Neuronal stem cell (in vitro differentiated cells): Measurements from ENCODE around the gene RGS6.

Experiments used
- DNase-seq: peaks from one replicate; pipeline ENCODE4 v3.0.0-alpha.2; 2013; ENCODE audit warnings: low spot score
- H2AFZ ChIP-seq: one replicate; pipeline ENCODE4 v1.6.1; 2013; ENCODE audit warnings: mild to moderate bottlenecking, low read length, inconsistent platforms
- H2AK5ac ChIP-seq: 2 replicates; pipeline ENCODE4 v1.6.1; 2013; ENCODE audit warnings: low read depth, mild to moderate bottlenecking, inconsistent platforms, low read length, moderate library complexity, mixed read lengths
- H2BK120ac ChIP-seq: 2 replicates; pipeline ENCODE4 v1.6.1; 2013; ENCODE audit warnings: low read depth, mild to moderate bottlenecking, inconsistent platforms, low read length, moderate library complexity, mixed read lengths
- H2BK12ac ChIP-seq: one replicate; pipeline ENCODE4 v1.6.1; 2013; ENCODE audit warnings: low read length, inconsistent platforms
- H2BK15ac ChIP-seq: 2 replicates; pipeline ENCODE4 v1.6.1; 2013; ENCODE audit warnings: mild to moderate bottlenecking, low read length, inconsistent platforms, mixed read lengths
- H2BK5ac ChIP-seq: one replicate; pipeline ENCODE4 v1.6.1; 2013; ENCODE audit warnings: inconsistent platforms, mild to moderate bottlenecking, low read length, moderate library complexity
- H3K14ac ChIP-seq: one replicate; pipeline ENCODE4 v1.6.1; 2013; ENCODE audit warnings: low read length, inconsistent platforms
- H3K18ac ChIP-seq: 2 replicates; pipeline ENCODE4 v1.6.1; 2013; ENCODE audit warnings: low read length, inconsistent platforms
- H3K23ac ChIP-seq: 2 replicates; pipeline ENCODE4 v1.6.1; 2013; ENCODE audit warnings: low read depth, mild to moderate bottlenecking, mixed read lengths, low read length, inconsistent platforms; ENCODE audit not compliant: poor library complexity
- H3K27ac ChIP-seq: replicated peaks from 3 replicates; pipeline ENCODE4 v1.5.1; 2013; ENCODE audit warnings: low read length, inconsistent platforms
- H3K27me3 ChIP-seq, 3 experiments: 2 replicates each; pipeline ENCODE4 v1.6.1; 2013; ENCODE audit warnings: low read length in 3 of 3, mild to moderate bottlenecking in 2 of 3, inconsistent platforms in 1 of 3, low read depth in 1 of 3, mixed read lengths in 1 of 3, moderate library complexity in 1 of 3; ENCODE audit not compliant: control insufficient read depth in 3 of 3, insufficient read depth in 3 of 3
- H3K36me3 ChIP-seq, 2 donors: replicated peaks in 1 of 2; 2 replicates each; pipeline ENCODE4 v1.6.1; 2013; ENCODE audit warnings: low read length in 2 of 2; ENCODE audit not compliant: control insufficient read depth in 2 of 2, insufficient read depth in 2 of 2
- H3K4ac ChIP-seq: 2 replicates; pipeline ENCODE4 v1.6.1; 2013; ENCODE audit warnings: inconsistent platforms, mild to moderate bottlenecking, low read length, moderate library complexity
- H3K4me1 ChIP-seq, 2 donors: 1 replicate in 1 of 2; 2 replicates in 1 of 2; pipeline ENCODE4 v1.6.1; 2013; ENCODE audit warnings: low read length in 2 of 2, low read depth in 1 of 2; ENCODE audit not compliant: control insufficient read depth in 2 of 2, insufficient read depth in 1 of 2
- H3K4me2 ChIP-seq: one replicate; pipeline ENCODE4 v1.6.1; 2013; ENCODE audit warnings: mild to moderate bottlenecking, low read length, inconsistent platforms; ENCODE audit not compliant: insufficient read depth, poor library complexity, severe bottlenecking
- H3K4me3 ChIP-seq, 2 donors: 2 replicates each; pipeline ENCODE4 v1.5.1; 2013; ENCODE audit warnings: low read length in 2 of 2, mild to moderate bottlenecking in 2 of 2, inconsistent platforms in 1 of 2, moderate library complexity in 1 of 2
- H3K79me1 ChIP-seq: one replicate; pipeline ENCODE4 v1.6.1; 2013; ENCODE audit warnings: low read depth, mild to moderate bottlenecking, inconsistent platforms, low read length, moderate library complexity
- H3K9ac ChIP-seq: one replicate; pipeline ENCODE4 v1.6.1; 2013; ENCODE audit warnings: mild to moderate bottlenecking, low read depth, low read length, inconsistent platforms; ENCODE audit not compliant: poor library complexity
- H3K9me3 ChIP-seq, 2 donors: replicated peaks in 1 of 2; 2 replicates each; pipeline versions ENCODE3 to v1.6.1; 2013; ENCODE audit warnings: low read length in 2 of 2, mild to moderate bottlenecking in 2 of 2, inconsistent platforms in 1 of 2, low read depth in 1 of 2, mixed read lengths in 1 of 2, moderate library complexity in 1 of 2; ENCODE audit not compliant: control insufficient read depth in 2 of 2, insufficient read depth in 1 of 2
- H4K8ac ChIP-seq: one replicate; pipeline ENCODE4 v1.6.1; 2013; ENCODE audit warnings: low read depth, mild to moderate bottlenecking, inconsistent platforms, low read length, moderate library complexity
- H4K91ac ChIP-seq: one replicate; pipeline ENCODE4 v1.6.1; 2013; ENCODE audit warnings: low read length, low read depth, mild to moderate bottlenecking, inconsistent platforms; ENCODE audit not compliant: poor library complexity
- WGBS, 2 donors: extraction: QIAGEN DNeasy Blood & Tissue Kit; methylation state at CpG; one replicate each; pipeline ENCODE4 v1.1.7; 2013; ENCODE audit warnings: missing lambda C conversion rate in 2 of 2, mixed read lengths in 1 of 2; ENCODE audit not compliant: insufficient read length in 2 of 2, insufficient replicate concordance in 1 of 2; ENCODE audit errors: extremely low coverage in 2 of 2; 5-methylcytosine and 5-hydroxymethylcytosine counted together

RGS6 gene

GRCh38 chr14:72464226-72464625, 532.0 kb downstream of the RGS6 start:
- no peak for DNase-seq
- H2BK15ac ChIP-seq = no peak overlapping the region
- H2AK5ac ChIP-seq = no peak overlapping the region
- no peak overlapping the region for H3K14ac ChIP-seq
- H3K27ac ChIP-seq = no peak overlapping the region
- H2BK12ac ChIP-seq = no peak overlapping the region
- H4K8ac ChIP-seq = no peak overlapping the region
- no peak overlapping the region for H4K91ac ChIP-seq
- no peak overlapping the region for H3K4me3 ChIP-seq
- no peak overlapping the region for H3K9ac ChIP-seq
- H3K9me3 ChIP-seq = peaks cover 2 to 18% of the 10 kb centered on the region in 2 donors
- H3K79me1 ChIP-seq = no peaks in the 10 kb centered on the region
- H2BK120ac ChIP-seq = no peak overlapping the region
- no peak overlapping the region for H3K18ac ChIP-seq
- H3K23ac ChIP-seq = no peak overlapping the region
- no peak overlapping the region for H2AFZ ChIP-seq
- no peaks in the 10 kb centered on the region for H3K27me3 ChIP-seq
- H3K4me2 ChIP-seq = no peak overlapping the region
- H3K36me3 ChIP-seq = no peaks in the 10 kb centered on the region
- no peak overlapping the region for H3K4ac ChIP-seq
- H3K4me1 ChIP-seq = peaks cover 2 to 5% of the 10 kb centered on the region in 2 donors
- no CpG with 5 or more reads among the region's 3 CpGs for WGBS, 2 donors
- H2BK5ac ChIP-seq = no peak overlapping the region

GRCh38 chr14:72466325-72466724, 534.1 kb downstream of the RGS6 start:
- no peaks in the 10 kb centered on the region for H3K27me3 ChIP-seq
- no peak overlapping the region for H3K4me3 ChIP-seq

GRCh38 chr14:72471346-72471745, 539.1 kb downstream of the RGS6 start:
- Histone ChIP-seq H2BK15ac (no peak overlapping the region), H3K9me3 (peaks cover 2 to 11% of the 10 kb centered on the region in 2 donors), H2BK120ac (no peak overlapping the region), H4K91ac (no peak overlapping the region), H2BK5ac (no peak overlapping the region), H3K4me3 (no peak overlapping the region), H3K4me1 (peaks cover 0 to 6% of the 10 kb centered on the region in 2 donors), H2AK5ac (no peak overlapping the region), H3K79me1 (no peaks in the 10 kb centered on the region), H3K14ac (no peak overlapping the region), H3K9ac (no peak overlapping the region), H2AFZ (no peak overlapping the region), H3K23ac (no peak overlapping the region), H3K27ac (no peak overlapping the region), H3K27me3 (no peaks in the 10 kb centered on the region), H2BK12ac (no peak overlapping the region), H4K8ac (no peak overlapping the region), H3K4ac (no peak overlapping the region), H3K4me2 (no peak overlapping the region), H3K18ac (peak overlapping the region; percentile 15), H3K36me3 (no peaks in the 10 kb centered on the region)
- no peak for DNase-seq
- no CpG with 5 or more reads among the region's 6 CpGs for WGBS, 2 donors

More at GRCh38 chr14:72466325-72466724, 534.1 kb downstream of the RGS6 start:
- Histone ChIP-seq H3K4ac (no peak overlapping the region), H4K91ac (no peak overlapping the region), H3K9me3 (peaks cover 2 to 18% of the 10 kb centered on the region in 2 donors), H3K36me3 (no peaks in the 10 kb centered on the region), H2BK5ac (no peak overlapping the region), H3K23ac (no peak overlapping the region), H2BK15ac (no peak overlapping the region), H2AK5ac (no peak overlapping the region), H2BK120ac (no peak overlapping the region), H2AFZ (no peak overlapping the region), H2BK12ac (no peak overlapping the region), H4K8ac (no peak overlapping the region), H3K4me2 (no peak overlapping the region), H3K79me1 (no peaks in the 10 kb centered on the region), H3K4me1 (peaks cover 2 to 5% of the 10 kb centered on the region in 2 donors), H3K18ac (no peak overlapping the region), H3K27ac (no peak overlapping the region), H3K9ac (no peak overlapping the region), H3K14ac (no peak overlapping the region)
- DNase-seq = no peak

- no peak overlapping the region for H2BK5ac ChIP-seq
- no peak overlapping the region for H3K4me3 ChIP-seq
- no peak overlapping the region for H2BK15ac ChIP-seq
- no peak overlapping the region for H3K9ac ChIP-seq
- H4K91ac ChIP-seq = no peak overlapping the region
- no peak for DNase-seq
- H3K9me3 ChIP-seq = no peaks in the 10 kb centered on the region
- peaks cover 0 to 19% of the 10 kb centered on the region in 2 donors for H3K4me1 ChIP-seq
- H3K27ac ChIP-seq = no peak overlapping the region
- H2BK120ac ChIP-seq = no peak overlapping the region
- no peaks in the 10 kb centered on the region for H3K27me3 ChIP-seq
- no CpG with 5 or more reads among the region's 14 CpGs for WGBS, 2 donors
- no peak overlapping the region for H3K23ac ChIP-seq
- no peak overlapping the region for H3K4me2 ChIP-seq
- H3K18ac ChIP-seq = no peak overlapping the region
- H2BK12ac ChIP-seq = no peak overlapping the region
- no peak overlapping the region for H4K8ac ChIP-seq
- H3K79me1 ChIP-seq = no peaks in the 10 kb centered on the region
- no peak overlapping the region for H3K4ac ChIP-seq
- H2AFZ ChIP-seq = no peak overlapping the region
- H3K14ac ChIP-seq = no peak overlapping the region
- H2AK5ac ChIP-seq = no peak overlapping the region
- H3K36me3 ChIP-seq = no peaks in the 10 kb centered on the region
These were observed 540.6 kb downstream of the RGS6 start for GRCh38 chr14:72472845-72473244.
